ENCODE results near the gene HSPBP1. TPM values are rescaled to one million over a fixed set of nuclear protein-coding genes. Genes with fewer than 3 reads are reported as not detected.
A peak's percentile ranks its signal among the peaks of the same experiment; 100 is the strongest.

The HSPBP1 gene
- total RNA-seq, 1 experiment from 2014 or later, result 72.8 TPM

- Mint-ChIP-seq H3K9me3 (ENCODE audit: low read depth, unreplicated experiment) (no peaks in the 10 kb centered on the region), H3K36me3 (ENCODE audit: insufficient read depth, unreplicated experiment) (peaks cover 39% of the 10 kb centered on the region), H3K4me3 (ENCODE audit: low read depth, unreplicated experiment) (peak overlapping the region; percentile 96), H3K27me3 (ENCODE audit: unreplicated experiment) (no peaks in the 10 kb centered on the region), H3K4me1 (ENCODE audit: low read depth, unreplicated experiment) (peaks cover 46% of the 10 kb centered on the region), H3K27ac (ENCODE audit: unreplicated experiment) (peak overlapping the region; percentile 51)
- DNase-seq, result no peak
- intact Hi-C loops (cut with micrococcal nuclease; ENCODE audit: unreplicated experiment), result loop anchor here (10.0 kb wide), 1 partner anchor 81 kb away; no protein-coding TSS in a partner anchor
- no TSS peak for BruUV-seq (replicated peaks)
- no peak for TF ChIP-seq CTCF (IDR thresholded peaks at IDR 0.05; ENCODE audit: unreplicated experiment)
- CTCF ChIA-PET, result interaction anchor here (0.6 kb wide), 1 partner anchor 88 kb away, joined by 3 read pairs; no protein-coding TSS in a partner anchor
These were observed 24.1 kb downstream of the HSPBP1 start for GRCh38 chr19:55255618-55256423.

- no peak for TF ChIP-seq CTCF (IDR thresholded peaks at IDR 0.05; ENCODE audit: unreplicated experiment)
- BruUV-seq (replicated peaks), result no TSS peak
- H3K36me3 Mint-ChIP-seq (ENCODE audit: insufficient read depth, unreplicated experiment), result peaks cover 43% of the 10 kb centered on the region
- H3K4me1 Mint-ChIP-seq (ENCODE audit: low read depth, unreplicated experiment), result peaks cover 51% of the 10 kb centered on the region
- intact Hi-C loops (cut with micrococcal nuclease; ENCODE audit: unreplicated experiment), result loop anchor here (10.0 kb wide), 1 partner anchor 80 kb away; no protein-coding TSS in a partner anchor
- no peak for DNase-seq
- no peak overlapping the region for H3K27ac Mint-ChIP-seq (ENCODE audit: unreplicated experiment)
- no peak overlapping the region for H3K4me3 Mint-ChIP-seq (ENCODE audit: low read depth, unreplicated experiment)
- H3K9me3 Mint-ChIP-seq (ENCODE audit: low read depth, unreplicated experiment), result no peaks in the 10 kb centered on the region
- CTCF ChIA-PET, result interaction anchor here (0.6 kb wide), 1 partner anchor 162 kb away, joined by 6 read pairs; no protein-coding TSS in a partner anchor
- H3K27me3 Mint-ChIP-seq (ENCODE audit: unreplicated experiment), result no peaks in the 10 kb centered on the region
These were observed 25.3 kb downstream of the HSPBP1 start for GRCh38 chr19:55254625-55254977.

- no peak overlapping the region for H3K27ac Mint-ChIP-seq (ENCODE audit: unreplicated experiment)
- no peaks in the 10 kb centered on the region for H3K9me3 Mint-ChIP-seq (ENCODE audit: low read depth, unreplicated experiment)
- no TSS peak for BruUV-seq (replicated peaks)
- intact Hi-C loops (cut with micrococcal nuclease; ENCODE audit: unreplicated experiment), result loop anchor here (10.0 kb wide), 1 partner anchor 79 kb away; no protein-coding TSS in a partner anchor
- no peaks in the 10 kb centered on the region for H3K27me3 Mint-ChIP-seq (ENCODE audit: unreplicated experiment)
- TF ChIP-seq CTCF (IDR thresholded peaks at IDR 0.05; ENCODE audit: unreplicated experiment), result no peak
- CTCF ChIA-PET, result interaction anchor here (0.6 kb wide), 1 partner anchor 162 kb away, joined by 6 read pairs; no protein-coding TSS in a partner anchor
- peaks cover 53% of the 10 kb centered on the region for H3K4me1 Mint-ChIP-seq (ENCODE audit: low read depth, unreplicated experiment)
- no peak for DNase-seq
- peaks cover 39% of the 10 kb centered on the region for H3K36me3 Mint-ChIP-seq (ENCODE audit: insufficient read depth, unreplicated experiment)
- H3K4me3 Mint-ChIP-seq (ENCODE audit: low read depth, unreplicated experiment), result no peak overlapping the region
These were observed 25.9 kb downstream of the HSPBP1 start for GRCh38 chr19:55253842-55254624.

- Mint-ChIP-seq H3K36me3 (ENCODE audit: insufficient read depth, unreplicated experiment) (peaks cover 38% of the 10 kb centered on the region), H3K27ac (ENCODE audit: unreplicated experiment) (no peak overlapping the region), H3K4me3 (ENCODE audit: low read depth, unreplicated experiment) (no peak overlapping the region), H3K9me3 (ENCODE audit: low read depth, unreplicated experiment) (no peaks in the 10 kb centered on the region), H3K4me1 (ENCODE audit: low read depth, unreplicated experiment) (peaks cover 63% of the 10 kb centered on the region), H3K27me3 (ENCODE audit: unreplicated experiment) (no peaks in the 10 kb centered on the region)
- DNase-seq, result no peak
- TF ChIP-seq CTCF (IDR thresholded peaks at IDR 0.05; ENCODE audit: unreplicated experiment), result no peak
- CTCF ChIA-PET, result interaction anchor here (0.6 kb wide), 1 partner anchor 86 kb away, joined by 3 read pairs; no protein-coding TSS in a partner anchor
- intact Hi-C loops (cut with micrococcal nuclease; ENCODE audit: unreplicated experiment), result loop anchor here (10.0 kb wide), 1 partner anchor 78 kb away; no protein-coding TSS in a partner anchor
- BruUV-seq (replicated peaks), result no TSS peak
These were observed 26.9 kb downstream of the HSPBP1 start for GRCh38 chr19:55252760-55253663.
